ENCODE measurements around the gene CHN2.

The CHN2 gene

DNA sequence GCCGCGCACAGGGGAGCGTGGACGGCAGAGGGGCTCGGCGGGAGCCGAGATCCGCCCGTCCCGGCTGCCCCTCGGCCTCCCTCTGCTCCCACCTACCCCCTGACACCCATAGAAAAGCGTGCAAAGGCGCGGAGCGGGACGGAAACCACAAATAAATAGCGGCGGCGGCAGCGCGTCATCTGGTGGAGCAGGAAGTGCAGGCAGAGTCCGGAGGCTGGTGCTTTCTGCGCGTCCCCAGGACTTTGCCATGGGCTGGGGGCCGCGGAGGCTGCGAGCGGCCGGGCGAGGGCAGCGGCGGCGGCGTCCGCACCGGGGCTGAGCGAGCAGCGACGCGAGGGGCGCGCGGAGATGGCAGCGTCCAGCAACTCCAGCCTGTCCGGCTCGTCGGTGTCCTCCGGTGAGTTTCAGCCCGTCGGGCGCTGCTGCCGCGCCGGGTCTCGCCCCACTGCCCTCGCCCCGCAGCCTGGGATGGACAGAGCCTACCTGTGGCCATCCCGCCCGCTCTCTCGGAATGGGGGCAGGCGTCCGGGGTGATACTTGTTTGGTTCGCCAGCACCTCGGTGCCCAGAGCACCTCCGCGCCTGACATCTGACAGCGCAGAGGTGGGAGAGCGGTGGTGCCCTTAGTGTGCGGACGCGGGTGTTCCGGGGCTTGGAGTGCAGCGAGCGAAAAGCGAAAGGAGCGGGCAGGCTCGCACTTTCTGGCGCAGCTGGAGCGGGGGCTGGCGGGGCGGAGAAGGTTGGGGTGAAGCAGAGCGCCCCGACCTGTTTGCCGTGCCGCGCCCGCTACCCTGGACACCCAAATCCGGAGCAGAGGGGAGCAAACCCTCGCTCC is at the start of gene CHN2:
Gene CHN2, plus strand, starts transcription at position 182 of the 834 bp plus-strand sequence.
- peak; percentile 52 for DNase-seq (ENCODE audit: low spot score)

GRCh38 chr7:29145553-29146056 is 49.0 kb upstream of the CHN2 start:
- DNase-seq (ENCODE audit: low spot score) = no peak

DNA sequence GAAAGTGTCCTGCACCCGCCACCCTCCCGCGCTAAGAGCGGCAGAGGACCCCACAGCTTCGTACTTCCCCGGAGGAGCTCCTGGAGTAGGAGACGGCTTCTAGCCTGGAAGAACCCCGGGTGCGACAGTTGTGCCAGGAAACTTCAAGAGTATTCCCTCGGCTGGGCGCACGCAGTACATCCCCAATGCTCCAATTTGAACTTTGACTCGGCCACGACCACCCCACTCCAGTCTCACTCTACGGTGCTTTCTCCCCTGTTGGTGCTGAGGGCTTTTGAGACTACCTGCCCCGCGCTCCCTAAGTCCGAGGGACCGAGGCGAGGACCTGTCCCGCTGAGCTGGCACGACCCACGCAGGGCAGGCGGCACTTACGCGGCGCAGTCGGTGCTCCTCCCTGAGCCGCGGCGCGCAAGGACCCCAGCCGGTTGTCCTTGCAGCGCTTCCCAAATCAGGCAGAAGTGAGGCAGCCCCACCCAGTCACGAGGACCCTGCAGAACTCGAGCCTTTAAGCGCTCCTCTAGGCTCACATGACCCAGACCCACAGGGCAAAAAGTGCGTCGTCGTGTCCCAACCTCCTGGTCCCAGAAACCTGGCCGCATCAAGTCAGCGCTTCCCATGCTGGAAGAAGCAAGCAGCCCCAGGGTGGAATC is 48.4 kb upstream of the CHN2 start, which contains the start of gene CPVL:
Gene CPVL, minus strand, starts transcription at position 481 of the 650 bp plus-strand sequence. CDS start 25,476 bp downstream, outside the sequence.
- DNase-seq (ENCODE audit: low spot score) = peak; percentile 74

DNA sequence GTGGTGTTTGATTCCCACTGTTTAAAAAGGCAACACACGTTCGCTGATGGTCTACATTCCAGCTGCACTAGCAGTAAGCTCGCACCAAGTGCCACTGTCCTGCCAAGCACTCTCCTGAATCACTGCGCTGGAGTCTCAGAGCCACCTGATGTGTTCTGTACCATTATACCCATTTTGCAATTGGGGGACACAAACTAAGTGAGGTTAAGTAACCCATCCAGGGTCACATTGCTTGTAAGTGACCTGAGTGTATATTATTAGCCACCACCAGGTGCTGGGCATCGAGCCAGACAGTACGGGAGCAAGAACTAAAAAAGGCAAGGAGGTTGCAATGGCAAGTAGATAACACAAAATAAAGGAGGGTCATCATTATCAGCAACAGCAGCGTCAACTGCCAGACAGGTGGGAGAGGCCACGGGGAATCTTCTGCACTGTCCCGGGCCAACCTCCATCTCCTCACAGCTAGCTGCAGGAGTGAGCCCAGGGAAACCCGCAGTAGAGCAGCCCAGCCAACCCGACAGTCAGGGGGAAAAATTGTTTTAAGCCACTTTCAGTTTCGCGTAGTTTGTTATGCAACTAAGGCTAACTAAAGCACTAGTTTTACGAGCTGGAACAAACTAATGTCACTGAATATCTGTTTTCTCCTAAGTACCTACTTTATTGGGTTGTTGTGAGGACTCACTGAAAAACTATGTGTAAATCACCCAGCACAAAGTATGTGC is 47.5 kb upstream of the CHN2 start:
- DNase-seq (ENCODE audit: low spot score) = peak; percentile 55

DNA sequence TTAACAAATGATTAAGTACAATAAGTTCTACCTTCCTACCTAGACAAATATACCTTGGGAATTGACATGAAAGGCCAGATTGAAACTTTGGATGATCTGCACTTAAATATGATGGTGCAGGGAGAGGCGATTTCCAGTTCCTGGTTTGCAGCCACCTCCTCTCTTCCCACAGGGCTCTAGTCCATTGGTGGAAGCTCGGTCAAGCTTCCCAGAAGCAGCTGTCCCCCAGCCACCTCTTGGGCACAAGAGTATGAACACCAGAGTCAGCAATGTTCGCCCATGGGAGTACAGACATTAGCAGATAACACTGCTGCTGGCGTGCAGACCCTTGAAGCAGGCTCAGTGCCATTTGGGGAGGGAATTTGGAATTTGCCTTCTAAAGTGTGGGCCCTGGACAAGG is 46.8 kb upstream of the CHN2 start:
- no peak for DNase-seq (ENCODE audit: low spot score)

GRCh38 chr7:29149036-29149435 is 45.5 kb upstream of the CHN2 start:
- no peak for DNase-seq (ENCODE audit: low spot score)

GRCh38 chr7:29150856-29151255 is 43.7 kb upstream of the CHN2 start:
- DNase-seq (ENCODE audit: low spot score) = no peak

GRCh38 chr7:29154076-29154475 is 40.5 kb upstream of the CHN2 start:
- peak; percentile 23 for DNase-seq (ENCODE audit: low spot score)

- no peak for DNase-seq (ENCODE audit: low spot score)
Measured at GRCh38 chr7:29156907-29157452, 37.6 kb upstream of the CHN2 start.

GRCh38 chr7:29158795-29159423 is 35.7 kb upstream of the CHN2 start:
- no peak for DNase-seq (ENCODE audit: low spot score)

DNA sequence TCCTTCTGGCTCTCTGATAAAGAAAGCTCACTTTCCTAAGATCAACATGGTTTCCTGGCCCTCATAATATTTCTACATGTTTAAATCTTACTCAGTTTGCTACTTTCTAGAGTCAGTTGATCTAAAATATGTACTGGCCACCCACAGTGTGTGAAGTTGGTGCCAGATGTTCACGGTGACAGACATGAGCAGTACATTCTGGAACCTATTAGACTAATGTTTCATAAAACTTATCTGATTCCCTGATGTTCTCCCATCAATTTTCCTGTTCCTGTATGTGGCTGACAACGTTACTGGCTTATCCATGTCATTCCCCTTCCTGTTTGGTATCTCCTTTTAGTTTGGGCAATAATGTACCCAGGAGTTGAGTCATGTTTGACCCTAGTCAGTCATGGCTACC is 34.5 kb upstream of the CHN2 start:
- DNase-seq (ENCODE audit: low spot score) = no peak

- no peak for DNase-seq (ENCODE audit: low spot score)
Measured at GRCh38 chr7:29161231-29161630, 33.3 kb upstream of the CHN2 start.

GRCh38 chr7:29162577-29162976 is 32.0 kb upstream of the CHN2 start:
- DNase-seq (ENCODE audit: low spot score) = no peak

- DNase-seq (ENCODE audit: low spot score) = no peak
Measured at GRCh38 chr7:29163854-29164253, 30.7 kb upstream of the CHN2 start.

DNA sequence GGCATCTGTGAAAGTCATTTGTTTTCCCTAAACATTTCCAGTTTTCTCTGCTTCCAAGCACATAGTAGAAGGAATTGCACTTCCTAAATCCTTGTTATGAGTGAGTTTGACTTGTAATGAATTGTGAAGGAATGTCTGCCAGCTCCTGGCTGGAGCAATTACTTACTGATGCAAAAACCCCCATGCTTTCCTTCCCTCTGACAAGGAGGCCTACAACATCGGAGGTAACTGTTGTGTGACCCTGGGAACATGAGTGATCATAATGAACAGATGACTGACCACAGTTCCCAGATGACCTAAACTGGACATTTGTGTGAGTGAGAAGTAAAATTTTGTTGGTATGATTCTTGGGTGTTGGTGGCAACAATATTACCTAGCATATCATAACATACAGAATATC is 26.9 kb upstream of the CHN2 start:
- peak; percentile 70 for DNase-seq (ENCODE audit: low spot score)

GRCh38 chr7:29170781-29171180 is 23.8 kb upstream of the CHN2 start:
- DNase-seq (ENCODE audit: low spot score) = no peak

- DNase-seq (ENCODE audit: low spot score) = no peak
Measured at GRCh38 chr7:29173458-29173857, 21.1 kb upstream of the CHN2 start.

- no peak for DNase-seq (ENCODE audit: low spot score)
Measured at GRCh38 chr7:29177963-29178600, 16.5 kb upstream of the CHN2 start.

DNA sequence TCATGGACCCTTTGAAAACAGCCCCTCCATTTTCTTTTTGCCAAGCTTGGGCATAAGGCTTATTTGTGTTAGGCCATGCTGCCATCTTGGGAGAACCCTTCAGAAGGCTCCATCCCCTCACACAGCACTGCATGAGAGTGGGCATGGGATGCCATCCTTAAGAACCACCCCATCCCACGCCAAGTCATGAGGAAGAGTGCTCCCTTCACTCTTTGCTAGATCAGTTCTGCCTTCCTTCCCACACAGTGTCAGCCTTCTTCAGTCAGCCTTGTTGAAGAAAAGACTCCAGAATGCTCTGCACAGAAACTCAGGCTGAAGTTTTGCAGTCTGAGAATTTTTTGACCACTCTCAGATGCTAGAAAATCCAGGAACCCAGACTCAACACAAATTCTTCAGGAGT is 15.5 kb upstream of the CHN2 start:
- no peak for DNase-seq (ENCODE audit: low spot score)

- no peak for DNase-seq (ENCODE audit: low spot score)
Measured at GRCh38 chr7:29184599-29184998, 10.0 kb upstream of the CHN2 start.

DNA sequence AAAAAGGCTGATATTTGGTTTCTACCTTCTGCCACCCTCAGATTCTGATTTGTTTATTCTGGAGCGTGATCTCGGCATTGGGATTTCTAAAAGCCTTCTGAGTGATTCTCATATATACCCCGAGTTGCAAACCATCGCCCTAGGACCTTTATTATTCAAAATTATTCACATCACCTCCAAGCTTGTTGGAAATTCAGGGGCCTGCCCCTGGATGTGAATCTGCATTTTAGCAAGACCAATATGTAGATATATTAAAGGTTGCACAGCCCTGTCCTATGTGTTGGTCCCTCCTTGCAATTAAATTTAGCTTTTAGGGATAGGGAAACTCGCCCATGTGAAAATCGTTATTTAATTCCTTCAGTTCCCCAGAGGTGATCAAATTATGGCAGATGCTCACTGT is 9.0 kb upstream of the CHN2 start:
- DNase-seq (ENCODE audit: low spot score) = no peak
